Fibroblast of the aortic adventitia (primary cell): Measurements from ENCODE around the gene USP51. TPM values are rescaled to one million over a fixed set of nuclear protein-coding genes. Genes with fewer than 3 reads are reported as not detected.
"Not testable (repeated sequence)": the region's sequence is repeated elsewhere in the genome, so short reads cannot be mapped to it uniquely, and the experiment has no call there.

Source experiments
- DNase-seq: peaks from one replicate; pipeline ENCODE4 v3.0.0-alpha.2; 2010; ENCODE audit warnings: low read depth
- H3K4me3 ChIP-seq: 2 replicates; pipeline ENCODE4 v1.5.1; 2011; ENCODE audit warnings: low read depth, mild to moderate bottlenecking, control low read depth, low read length, moderate library complexity
- total RNA-seq: library from RNA; depleted of rRNA; stranded (reverse); fragments of >200 nt; gene quantifications from 2 replicates; pipeline ENCODE4 v1.2.3, GENCODE V29; 2012; ENCODE audit warnings: low replicate concordance
- TF ChIP-seq, protein P1 (sequence below): IDR thresholded peaks from 2 replicates; pipeline ENCODE4 v1.5.1; 2011; ENCODE audit warnings: mild to moderate bottlenecking, low read length, control low read depth, inconsistent platforms; ENCODE audit not compliant: insufficient read depth

USP51 gene
- 2.2 and 3.8 TPM in 2 replicates for total RNA-seq

DNA sequence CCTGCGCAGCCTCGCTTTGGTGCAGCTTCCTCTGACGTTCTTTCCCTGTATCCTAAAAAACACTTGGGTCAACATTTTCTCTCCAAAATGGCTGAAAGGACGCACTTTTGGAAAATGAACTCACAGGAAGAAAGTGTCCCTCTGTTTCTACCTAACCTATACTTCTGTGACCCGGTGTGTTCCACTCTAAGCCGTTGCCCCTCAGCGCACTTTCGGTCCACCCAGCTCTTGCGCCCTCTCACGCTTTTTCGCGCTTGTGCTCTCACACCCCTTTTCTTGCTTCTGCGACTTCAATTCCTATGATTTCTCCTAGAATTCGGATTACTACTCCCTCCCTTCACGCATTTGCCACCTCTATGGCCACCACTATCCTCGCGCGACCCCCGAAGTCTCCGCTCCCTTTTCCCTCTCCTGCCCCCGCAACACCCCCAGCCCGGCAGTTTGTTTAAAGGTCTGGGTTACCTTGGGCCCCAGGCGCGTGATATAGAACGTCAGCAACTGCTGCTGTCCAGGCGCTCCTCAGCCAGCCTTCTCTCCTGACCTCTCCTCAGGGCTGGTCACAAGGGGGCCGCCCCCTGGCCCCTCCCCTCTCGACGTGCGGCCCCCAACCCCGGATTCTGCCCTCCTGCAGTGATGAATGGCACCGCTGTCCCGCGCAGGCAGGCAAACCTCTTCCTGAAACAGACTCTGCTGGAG lies at the start of gene USP51:
Gene USP51 (minus strand): TSS at position 535 of the 696 bp plus-strand sequence. CDS start 909 bp downstream, outside the sequence.
- H3K4me3 ChIP-seq: peak within 1 kb of the TSS; percentile 76
- DNase-seq: peak; percentile 68
- TF ChIP-seq, protein P1, sequence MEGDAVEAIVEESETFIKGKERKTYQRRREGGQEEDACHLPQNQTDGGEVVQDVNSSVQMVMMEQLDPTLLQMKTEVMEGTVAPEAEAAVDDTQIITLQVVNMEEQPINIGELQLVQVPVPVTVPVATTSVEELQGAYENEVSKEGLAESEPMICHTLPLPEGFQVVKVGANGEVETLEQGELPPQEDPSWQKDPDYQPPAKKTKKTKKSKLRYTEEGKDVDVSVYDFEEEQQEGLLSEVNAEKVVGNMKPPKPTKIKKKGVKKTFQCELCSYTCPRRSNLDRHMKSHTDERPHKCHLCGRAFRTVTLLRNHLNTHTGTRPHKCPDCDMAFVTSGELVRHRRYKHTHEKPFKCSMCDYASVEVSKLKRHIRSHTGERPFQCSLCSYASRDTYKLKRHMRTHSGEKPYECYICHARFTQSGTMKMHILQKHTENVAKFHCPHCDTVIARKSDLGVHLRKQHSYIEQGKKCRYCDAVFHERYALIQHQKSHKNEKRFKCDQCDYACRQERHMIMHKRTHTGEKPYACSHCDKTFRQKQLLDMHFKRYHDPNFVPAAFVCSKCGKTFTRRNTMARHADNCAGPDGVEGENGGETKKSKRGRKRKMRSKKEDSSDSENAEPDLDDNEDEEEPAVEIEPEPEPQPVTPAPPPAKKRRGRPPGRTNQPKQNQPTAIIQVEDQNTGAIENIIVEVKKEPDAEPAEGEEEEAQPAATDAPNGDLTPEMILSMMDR: peak; percentile 4

DNA sequence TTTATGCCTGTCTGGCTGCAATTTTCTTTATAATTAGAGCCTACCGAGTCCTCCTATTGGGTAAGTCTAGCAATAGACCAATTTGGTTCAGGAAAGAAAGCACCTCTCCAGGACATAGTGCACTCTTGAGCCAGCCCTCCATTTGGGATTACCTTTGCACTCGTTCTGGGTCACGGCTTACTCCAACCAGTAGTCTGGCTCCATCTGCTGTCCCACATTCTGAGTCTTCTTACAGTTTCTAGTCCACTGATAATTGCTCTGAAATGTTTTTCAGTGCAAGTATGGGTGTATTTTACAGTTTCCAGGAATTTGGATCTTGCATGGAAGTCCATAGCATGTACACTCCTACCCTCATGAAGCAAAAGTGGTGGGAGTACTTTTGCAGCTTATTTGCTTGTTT lies 34.8 kb upstream of the USP51 start:
- no peak overlapping the region for H3K4me3 ChIP-seq
- TF ChIP-seq, protein P1: no peak
- peak; percentile 16 for DNase-seq

- TF ChIP-seq, protein P1: no peak
- no peak for DNase-seq
- no peak overlapping the region for H3K4me3 ChIP-seq
Measured at GRCh38 chrX:55523356-55523755, 33.7 kb upstream of the USP51 start.

DNA sequence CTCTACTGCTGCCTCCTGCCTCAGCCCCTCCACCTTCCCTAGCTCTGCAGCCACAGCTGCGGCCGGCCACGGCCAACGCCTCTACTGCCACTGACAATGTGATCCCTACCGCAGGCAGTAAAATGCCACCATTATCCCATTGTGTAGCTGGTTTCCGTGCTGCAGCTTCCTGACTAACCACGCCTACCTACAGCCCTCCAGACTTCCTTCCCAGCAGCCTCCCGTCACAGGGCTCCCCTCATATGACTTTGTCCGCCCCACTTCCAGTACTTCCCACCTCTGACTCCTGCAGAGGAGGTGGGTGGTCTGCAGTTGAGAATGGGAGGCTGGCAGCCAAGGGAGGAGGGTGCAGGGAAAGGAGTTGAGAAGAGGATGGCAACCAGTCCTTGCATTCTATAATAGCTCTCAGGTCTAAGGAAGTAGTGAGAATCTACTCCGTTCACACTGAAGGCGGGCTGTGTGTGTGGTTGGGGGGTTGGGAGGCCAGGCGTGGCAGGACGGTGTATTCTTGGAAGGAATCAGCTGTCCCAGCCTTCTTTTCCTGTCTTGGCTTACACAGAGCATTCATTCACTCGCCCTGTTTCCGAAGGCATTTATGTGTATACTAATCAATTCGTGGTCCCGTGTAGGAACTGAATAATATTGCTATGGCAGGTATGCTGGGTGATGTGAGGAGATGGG lies 33.1 kb upstream of the USP51 start:
- no peak for DNase-seq
- TF ChIP-seq, protein P1: no peak
- no peak overlapping the region for H3K4me3 ChIP-seq

DNA sequence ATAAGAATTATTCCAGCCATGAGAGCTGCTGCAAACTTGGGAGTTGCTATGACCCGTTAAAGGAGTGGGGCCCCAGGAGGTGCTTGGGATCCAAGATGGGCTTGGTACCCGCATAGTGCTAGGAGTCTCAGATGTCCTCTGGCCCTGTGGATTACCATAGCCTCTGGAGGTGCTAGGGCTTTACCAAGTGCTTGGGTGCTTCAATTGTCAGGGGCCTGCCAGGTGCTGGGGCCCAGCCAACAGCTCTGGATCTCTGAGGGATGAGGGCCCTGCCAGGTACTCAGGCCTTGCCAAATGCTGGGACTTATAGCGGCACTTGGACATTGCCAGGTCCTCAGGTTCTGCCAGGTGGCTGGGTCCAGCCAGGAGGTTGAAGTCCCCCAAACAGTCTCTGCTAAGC lies 32.0 kb upstream of the USP51 start:
- H3K4me3 ChIP-seq: no peak overlapping the region
- TF ChIP-seq, protein P1: no peak
- no peak for DNase-seq

GRCh38 chrX:55516794-55517481 lies 27.3 kb upstream of the USP51 start:
- DNase-seq, H3K4me3 ChIP-seq: not testable (repeated sequence)

DNA sequence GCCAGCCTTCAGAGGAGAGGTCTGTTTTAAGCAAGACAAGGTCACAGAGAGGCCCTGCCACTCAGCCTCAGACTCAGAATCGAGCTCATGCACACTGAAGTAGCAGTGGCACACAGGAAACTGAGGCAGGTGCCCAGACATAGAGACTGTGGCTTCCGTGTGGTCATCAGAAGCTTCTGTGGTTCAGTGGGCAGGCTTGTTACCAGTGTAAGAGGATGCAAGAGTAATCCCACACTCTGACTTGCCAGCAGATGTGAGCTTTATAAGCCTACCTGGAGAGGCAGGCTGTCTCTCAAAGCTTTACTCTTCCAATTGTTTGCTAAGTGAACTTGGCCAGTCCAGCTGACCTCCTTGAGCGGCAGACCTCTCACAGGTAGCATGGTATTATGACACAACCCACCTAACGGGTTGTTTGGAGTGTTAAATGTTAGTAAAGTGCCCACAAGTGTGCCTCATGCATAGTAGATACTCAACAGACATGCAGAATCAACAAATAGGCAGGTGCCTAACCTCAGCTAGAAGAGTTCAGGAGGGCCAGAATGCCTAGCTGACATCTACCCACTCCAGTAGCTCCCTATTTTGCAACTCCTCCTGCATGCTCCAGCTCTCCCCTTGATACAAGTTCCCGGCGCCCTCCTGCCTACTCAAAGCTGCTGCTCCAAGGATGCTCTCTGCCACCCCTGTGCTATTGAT lies 23.5 kb upstream of the USP51 start:
- H3K4me3 ChIP-seq, DNase-seq: not testable (repeated sequence)

DNA sequence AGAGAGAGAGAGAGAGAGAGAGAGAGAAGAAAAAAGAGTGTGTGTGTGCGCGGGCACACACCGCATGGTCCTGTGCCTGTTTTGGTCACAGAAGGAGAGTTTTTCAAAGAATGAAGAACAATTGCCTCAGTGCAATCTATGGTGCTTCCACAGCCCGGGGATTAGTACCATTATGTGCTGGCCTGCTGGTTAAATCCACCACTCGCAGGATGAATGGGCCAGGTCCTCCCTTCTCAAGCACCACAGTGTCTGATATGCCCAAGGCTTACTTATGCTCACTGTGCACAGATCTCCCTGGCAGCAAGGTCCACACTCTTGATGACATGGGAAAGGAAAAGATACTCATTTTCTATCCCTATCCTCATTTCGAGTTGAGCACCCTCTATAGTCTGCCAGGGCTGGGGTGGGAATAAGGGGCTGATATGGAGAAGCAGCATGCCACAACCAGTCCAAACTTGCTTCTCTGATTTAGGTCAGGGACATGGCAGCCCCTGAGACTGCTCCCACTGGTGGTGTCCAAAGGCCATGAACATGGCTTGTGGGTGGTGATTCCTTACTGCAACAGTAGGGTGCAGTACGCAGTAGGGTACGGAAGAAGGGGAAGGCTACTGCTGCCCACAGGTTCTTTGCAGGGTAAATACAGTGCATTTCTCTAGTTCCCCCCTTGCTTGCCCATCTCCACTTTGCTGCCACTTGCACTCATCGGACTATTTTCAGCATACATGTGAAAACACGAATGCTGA lies 18.9 kb upstream of the USP51 start:
- DNase-seq, H3K4me3 ChIP-seq: not testable (repeated sequence)

- not testable (repeated sequence) for H3K4me3 ChIP-seq, DNase-seq
Measured at GRCh38 chrX:55507699-55508098, 18.1 kb upstream of the USP51 start.

DNA sequence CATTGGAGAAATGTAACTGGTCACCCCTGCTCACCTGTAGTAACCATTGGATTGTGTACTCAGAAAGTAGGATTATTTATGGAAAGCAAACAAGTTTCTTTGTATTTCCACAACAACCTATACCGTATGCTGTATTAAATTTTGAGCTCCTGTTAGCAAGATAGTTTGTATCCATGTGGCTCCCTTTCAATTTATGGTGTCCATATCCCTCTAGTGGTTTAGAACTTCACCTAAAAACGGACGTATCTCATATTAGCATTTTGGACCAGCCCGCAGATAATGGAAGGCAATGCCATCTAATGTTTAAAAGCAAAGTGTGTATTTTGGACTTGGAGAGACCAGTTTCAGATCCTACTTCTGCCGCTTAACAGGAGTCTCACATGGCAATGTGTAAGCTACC lies 17.4 kb upstream of the USP51 start:
- H3K4me3 ChIP-seq, DNase-seq: not testable (repeated sequence)
